ENCODE results near the gene GRXCR1. TPM values are rescaled to one million over a fixed set of nuclear protein-coding genes. Genes with fewer than 3 reads are reported as not detected.

The GRXCR1 gene
- polyA plus RNA-seq, 1 of the 3 experiments (the other 2 are of a cell fraction), result not detected

DNA sequence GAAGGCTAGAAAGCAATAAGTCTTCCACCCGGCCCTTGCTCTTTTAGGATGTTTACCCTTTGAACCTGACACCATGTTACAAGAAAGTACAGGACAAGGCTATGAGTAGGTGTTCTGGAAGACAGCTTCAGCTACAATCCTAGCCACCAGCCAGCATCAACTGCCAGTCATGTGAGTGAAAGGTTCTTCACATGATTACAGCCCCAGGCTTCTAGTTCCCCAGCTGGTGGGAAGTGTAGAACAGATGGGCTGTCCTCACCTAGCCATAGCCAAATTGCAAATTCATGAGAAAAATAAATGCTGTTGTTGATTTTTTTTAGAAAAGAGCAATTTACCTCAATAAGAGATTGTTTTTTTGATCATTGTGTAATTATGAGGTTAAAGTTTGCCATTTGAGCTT is 60.8 kb downstream of the GRXCR1 start:
- ChIA-PET CTCF (no interaction called here), POLR2A (no interaction called here)
- H3K27ac ChIP-seq (ENCODE audit: low read depth in 2 of 2, low read length in 1 of 2), result no peak overlapping the region
- no peak overlapping the region for H2AFZ ChIP-seq (ENCODE audit: low read depth)
- peaks cover 0 to 12% of the 10 kb centered on the region in 2 experiments; a peak in 1 of 4 replicates for H3K4me1 ChIP-seq (ENCODE audit: control insufficient read depth in 1 of 2, insufficient read depth in 2 of 2, low read depth in 1 of 2, low read length in 1 of 2)
- no peaks in the 10 kb centered on the region for H4K20me1 ChIP-seq (ENCODE audit: insufficient read depth)
- no peaks in the 10 kb centered on the region for H3K79me2 ChIP-seq (ENCODE audit: insufficient read depth)
- 0% methylated on average over 1 of the region's 1 CpG for WGBS (ENCODE audit: low lambda C conversion rate)
- no peaks in the 10 kb centered on the region for H3K27me3 ChIP-seq (ENCODE audit: insufficient read depth)
- no peak for TF ChIP-seq EZH2phosphoT487 (IDR thresholded peaks at IDR 0.05; ENCODE audit: borderline replicate concordance, low read depth)
- TF ChIP-seq, protein P1, sequence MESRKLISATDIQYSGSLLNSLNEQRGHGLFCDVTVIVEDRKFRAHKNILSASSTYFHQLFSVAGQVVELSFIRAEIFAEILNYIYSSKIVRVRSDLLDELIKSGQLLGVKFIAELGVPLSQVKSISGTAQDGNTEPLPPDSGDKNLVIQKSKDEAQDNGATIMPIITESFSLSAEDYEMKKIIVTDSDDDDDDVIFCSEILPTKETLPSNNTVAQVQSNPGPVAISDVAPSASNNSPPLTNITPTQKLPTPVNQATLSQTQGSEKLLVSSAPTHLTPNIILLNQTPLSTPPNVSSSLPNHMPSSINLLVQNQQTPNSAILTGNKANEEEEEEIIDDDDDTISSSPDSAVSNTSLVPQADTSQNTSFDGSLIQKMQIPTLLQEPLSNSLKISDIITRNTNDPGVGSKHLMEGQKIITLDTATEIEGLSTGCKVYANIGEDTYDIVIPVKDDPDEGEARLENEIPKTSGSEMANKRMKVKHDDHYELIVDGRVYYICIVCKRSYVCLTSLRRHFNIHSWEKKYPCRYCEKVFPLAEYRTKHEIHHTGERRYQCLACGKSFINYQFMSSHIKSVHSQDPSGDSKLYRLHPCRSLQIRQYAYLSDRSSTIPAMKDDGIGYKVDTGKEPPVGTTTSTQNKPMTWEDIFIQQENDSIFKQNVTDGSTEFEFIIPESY (IDR thresholded peaks at IDR 0.05; ENCODE audit: borderline replicate concordance, low read depth), result no peak
- TF ChIP-seq, protein P2, sequence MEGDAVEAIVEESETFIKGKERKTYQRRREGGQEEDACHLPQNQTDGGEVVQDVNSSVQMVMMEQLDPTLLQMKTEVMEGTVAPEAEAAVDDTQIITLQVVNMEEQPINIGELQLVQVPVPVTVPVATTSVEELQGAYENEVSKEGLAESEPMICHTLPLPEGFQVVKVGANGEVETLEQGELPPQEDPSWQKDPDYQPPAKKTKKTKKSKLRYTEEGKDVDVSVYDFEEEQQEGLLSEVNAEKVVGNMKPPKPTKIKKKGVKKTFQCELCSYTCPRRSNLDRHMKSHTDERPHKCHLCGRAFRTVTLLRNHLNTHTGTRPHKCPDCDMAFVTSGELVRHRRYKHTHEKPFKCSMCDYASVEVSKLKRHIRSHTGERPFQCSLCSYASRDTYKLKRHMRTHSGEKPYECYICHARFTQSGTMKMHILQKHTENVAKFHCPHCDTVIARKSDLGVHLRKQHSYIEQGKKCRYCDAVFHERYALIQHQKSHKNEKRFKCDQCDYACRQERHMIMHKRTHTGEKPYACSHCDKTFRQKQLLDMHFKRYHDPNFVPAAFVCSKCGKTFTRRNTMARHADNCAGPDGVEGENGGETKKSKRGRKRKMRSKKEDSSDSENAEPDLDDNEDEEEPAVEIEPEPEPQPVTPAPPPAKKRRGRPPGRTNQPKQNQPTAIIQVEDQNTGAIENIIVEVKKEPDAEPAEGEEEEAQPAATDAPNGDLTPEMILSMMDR (IDR thresholded peaks at IDR 0.05), result no peak
- no peak for TF ChIP-seq SMC3 (IDR thresholded peaks at IDR 0.05; ENCODE audit: low read depth, low read length)
- TF ChIP-seq RXRA (IDR thresholded peaks at IDR 0.05; ENCODE audit: borderline replicate concordance, low read depth), result no peak
- no peak for TF ChIP-seq MEF2A (IDR thresholded peaks at IDR 0.05; ENCODE audit: borderline replicate concordance, low read depth)
- no peak for TF ChIP-seq TAF1 (IDR thresholded peaks at IDR 0.05; ENCODE audit: borderline replicate concordance, low read depth, low read length)
- TF ChIP-seq GATA2 (CRISPR knock-in tag; IDR thresholded peaks at IDR 0.05), result no peak
- no peak for TF ChIP-seq FOXJ3 (CRISPR knock-in tag; IDR thresholded peaks at IDR 0.05)
- TF ChIP-seq, protein P3, sequence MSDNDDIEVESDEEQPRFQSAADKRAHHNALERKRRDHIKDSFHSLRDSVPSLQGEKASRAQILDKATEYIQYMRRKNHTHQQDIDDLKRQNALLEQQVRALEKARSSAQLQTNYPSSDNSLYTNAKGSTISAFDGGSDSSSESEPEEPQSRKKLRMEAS (IDR thresholded peaks at IDR 0.05; ENCODE audit: low read depth), result no peak
- no peak for TF ChIP-seq FOXM1 (IDR thresholded peaks at IDR 0.05; ENCODE audit: low read depth)
- TF ChIP-seq EP300 (IDR thresholded peaks at IDR 0.05; ENCODE audit: borderline replicate concordance in 1 of 2, low read depth in 1 of 2, low read length in 1 of 2), result no peak
- no peak for TF ChIP-seq RAD21 (IDR thresholded peaks at IDR 0.05; ENCODE audit: low read length)
- no peak for TF ChIP-seq POLR2AphosphoS5 (IDR thresholded peaks at IDR 0.05; ENCODE audit: low read depth, low read length)
- TF ChIP-seq MXI1 (IDR thresholded peaks at IDR 0.05; ENCODE audit: low read depth, low read length), result no peak
- no peak for DNase-seq
- no peaks in the 10 kb centered on the region for H3F3A ChIP-seq (replicated peaks; ENCODE audit: insufficient read depth)
- no peaks in the 10 kb centered on the region for H3K9me2 ChIP-seq
- no peak overlapping the region for H3K4me2 ChIP-seq
- H3K9me3 ChIP-seq, result no peaks in the 10 kb centered on the region; the same call in 1 of the 2 replicates
- H3K9ac ChIP-seq, result no peak overlapping the region
- no peak overlapping the region for H3K4me3 ChIP-seq (ENCODE audit: low read depth in 2 of 2, low read length in 1 of 2)
- H3K36me3 ChIP-seq (replicated peaks in 1 of 2; ENCODE audit: control insufficient read depth in 1 of 2, insufficient read depth in 2 of 2, low read length in 1 of 2), result no peaks in the 10 kb centered on the region

Data from SK-N-SH (cell line).